ENCODE results near the gene CRELD1.

The CRELD1 gene

DNA sequence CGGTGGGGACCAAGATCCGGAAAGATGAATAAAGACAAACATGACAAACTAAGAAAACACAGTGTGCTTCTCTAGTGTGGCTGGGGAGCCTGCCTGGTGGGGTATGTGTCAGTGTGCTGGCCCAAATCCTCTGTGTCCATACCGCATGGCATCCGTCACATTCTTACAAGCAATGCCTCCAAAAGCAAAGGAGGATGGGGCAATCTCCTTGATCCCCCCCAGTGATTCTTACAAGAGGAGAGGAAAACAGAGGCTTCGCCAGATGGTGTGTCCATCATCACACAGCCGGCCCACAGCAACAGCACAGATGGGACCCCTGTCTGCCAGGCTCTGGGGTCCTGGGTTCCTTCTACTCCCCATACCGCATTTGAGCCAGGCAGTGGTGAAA, 17.3 kb upstream of the CRELD1 start:
- TF ChIP-seq GATA2 (IDR thresholded peaks at IDR 0.05; ENCODE audit: low read depth, low read length): no peak
- TF ChIP-seq GATA3 (IDR thresholded peaks at IDR 0.05; ENCODE audit: low read depth, low read length): no peak

DNA sequence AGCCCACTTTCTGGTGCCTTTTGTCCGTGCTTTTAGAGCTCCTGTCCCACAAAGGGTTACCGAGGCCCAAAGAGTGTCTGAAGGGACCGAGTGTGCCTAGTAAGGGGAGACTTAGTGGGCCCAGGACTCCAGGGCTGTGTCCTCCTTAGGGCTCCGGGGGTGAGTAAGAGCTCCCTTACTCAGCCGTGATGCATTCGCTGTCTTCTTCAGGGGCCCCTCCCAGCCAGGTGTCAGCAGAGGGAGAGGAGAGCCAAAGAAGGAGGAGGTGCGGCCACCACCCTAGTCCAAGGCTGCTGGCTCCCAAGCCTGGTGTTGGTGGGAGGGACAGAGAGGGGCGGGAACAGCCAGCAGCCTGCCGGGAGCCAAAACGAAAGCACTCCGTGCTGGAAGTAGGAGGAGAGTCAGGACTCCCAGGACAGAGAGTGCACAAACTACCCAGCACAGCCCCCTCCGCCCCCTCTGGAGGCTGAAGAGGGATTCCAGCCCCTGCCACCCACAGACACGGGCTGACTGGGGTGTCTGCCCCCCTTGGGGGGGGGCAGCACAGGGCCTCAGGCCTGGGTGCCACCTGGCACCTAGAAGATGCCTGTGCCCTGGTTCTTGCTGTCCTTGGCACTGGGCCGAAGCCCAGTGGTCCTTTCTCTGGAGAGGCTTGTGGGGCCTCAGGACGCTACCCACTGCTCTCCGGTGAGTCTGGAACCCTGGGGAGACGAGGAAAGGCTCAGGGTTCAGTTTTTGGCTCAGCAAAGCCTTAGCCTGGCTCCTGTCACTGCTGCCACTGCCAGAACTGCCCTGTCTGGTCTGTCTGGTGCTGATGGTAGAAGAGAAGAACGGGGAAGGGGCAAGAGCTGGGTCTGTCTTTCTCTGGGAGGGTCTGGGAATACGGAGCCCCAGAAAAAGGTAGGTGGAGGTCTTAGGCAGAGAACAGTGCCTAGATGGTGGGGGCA, 16.6 kb upstream of the CRELD1 start, which contains the start of gene IL17RC:
Gene IL17RC, plus strand, starts transcription at position 365 of the 947 bp plus-strand sequence. Its CDS starts 218 bp downstream, at position 583.
- TF ChIP-seq GATA3 (IDR thresholded peaks at IDR 0.05; ENCODE audit: low read depth, low read length) (no peak), GATA2 (IDR thresholded peaks at IDR 0.05; ENCODE audit: low read depth, low read length) (no peak)

DNA sequence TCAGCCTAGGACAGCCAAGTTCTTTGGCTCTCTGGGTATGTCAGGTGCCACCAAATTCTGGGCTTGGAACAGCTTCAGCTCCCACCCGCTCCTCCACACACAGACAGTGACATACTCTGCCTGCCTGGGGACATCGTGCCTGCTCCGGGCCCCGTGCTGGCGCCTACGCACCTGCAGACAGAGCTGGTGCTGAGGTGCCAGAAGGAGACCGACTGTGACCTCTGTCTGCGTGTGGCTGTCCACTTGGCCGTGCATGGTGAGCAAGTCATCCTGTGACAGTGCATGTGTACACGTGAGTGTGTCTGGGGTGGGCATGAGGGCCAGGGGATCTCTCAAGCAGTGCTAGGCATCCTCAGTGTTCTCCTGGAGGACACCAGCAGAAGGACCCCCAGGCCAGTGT, 15.8 kb upstream of the CRELD1 start:
- TF ChIP-seq GATA2 (IDR thresholded peaks at IDR 0.05; ENCODE audit: low read depth, low read length) (no peak), GATA3 (IDR thresholded peaks at IDR 0.05; ENCODE audit: low read depth, low read length) (no peak)

DNA sequence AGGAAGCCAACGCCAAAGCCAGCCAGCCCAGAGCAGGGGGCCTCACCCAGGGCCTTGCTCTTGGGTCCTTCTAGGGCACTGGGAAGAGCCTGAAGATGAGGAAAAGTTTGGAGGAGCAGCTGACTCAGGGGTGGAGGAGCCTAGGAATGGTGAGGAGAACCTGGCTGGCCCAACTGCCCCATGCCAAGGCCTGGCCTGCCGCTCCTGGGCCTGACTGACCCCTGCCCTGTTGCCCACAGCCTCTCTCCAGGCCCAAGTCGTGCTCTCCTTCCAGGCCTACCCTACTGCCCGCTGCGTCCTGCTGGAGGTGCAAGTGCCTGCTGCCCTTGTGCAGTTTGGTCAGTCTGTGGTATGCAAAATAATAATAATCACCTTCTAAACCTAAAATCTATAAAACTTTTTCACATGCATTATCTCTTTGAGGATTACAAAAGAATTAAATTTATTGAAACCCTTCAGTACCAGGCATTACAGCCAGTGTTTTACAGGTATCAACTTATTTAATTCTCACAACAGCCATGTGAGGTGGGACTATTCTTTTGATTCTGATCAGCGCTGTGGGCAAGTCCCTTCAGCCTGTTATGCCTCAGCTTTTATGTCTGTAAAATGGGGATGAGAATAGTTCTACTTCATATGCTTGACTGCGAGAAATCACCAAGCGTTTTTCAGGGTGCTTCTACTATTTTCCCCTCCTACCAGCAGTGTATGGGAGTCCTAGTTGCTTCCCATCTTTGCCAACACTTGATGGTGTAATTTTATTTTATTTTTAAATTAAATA, 15.2 kb upstream of the CRELD1 start:
- no peak for TF ChIP-seq GATA3 (IDR thresholded peaks at IDR 0.05; ENCODE audit: low read depth, low read length)
- TF ChIP-seq GATA2 (IDR thresholded peaks at IDR 0.05; ENCODE audit: low read depth, low read length): no peak

DNA sequence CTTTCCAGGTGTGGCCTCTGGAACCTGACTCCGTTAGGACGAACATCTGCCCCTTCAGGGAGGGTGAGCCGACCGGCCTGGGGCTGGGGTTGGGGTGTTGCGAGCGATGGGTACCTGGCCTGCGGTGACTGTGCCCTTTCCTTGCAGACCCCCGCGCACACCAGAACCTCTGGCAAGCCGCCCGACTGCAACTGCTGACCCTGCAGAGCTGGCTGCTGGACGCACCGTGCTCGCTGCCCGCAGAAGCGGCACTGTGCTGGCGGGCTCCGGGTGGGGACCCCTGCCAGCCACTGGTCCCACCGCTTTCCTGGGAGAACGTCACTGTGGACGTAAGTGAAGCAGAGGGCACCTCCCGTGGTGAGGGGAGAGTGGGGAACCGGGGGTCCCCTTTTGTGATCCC, 5.5 kb upstream of the CRELD1 start:
- no peak for TF ChIP-seq GATA3 (IDR thresholded peaks at IDR 0.05; ENCODE audit: low read depth, low read length)
- no peak for TF ChIP-seq GATA2 (IDR thresholded peaks at IDR 0.05; ENCODE audit: low read depth, low read length)

DNA sequence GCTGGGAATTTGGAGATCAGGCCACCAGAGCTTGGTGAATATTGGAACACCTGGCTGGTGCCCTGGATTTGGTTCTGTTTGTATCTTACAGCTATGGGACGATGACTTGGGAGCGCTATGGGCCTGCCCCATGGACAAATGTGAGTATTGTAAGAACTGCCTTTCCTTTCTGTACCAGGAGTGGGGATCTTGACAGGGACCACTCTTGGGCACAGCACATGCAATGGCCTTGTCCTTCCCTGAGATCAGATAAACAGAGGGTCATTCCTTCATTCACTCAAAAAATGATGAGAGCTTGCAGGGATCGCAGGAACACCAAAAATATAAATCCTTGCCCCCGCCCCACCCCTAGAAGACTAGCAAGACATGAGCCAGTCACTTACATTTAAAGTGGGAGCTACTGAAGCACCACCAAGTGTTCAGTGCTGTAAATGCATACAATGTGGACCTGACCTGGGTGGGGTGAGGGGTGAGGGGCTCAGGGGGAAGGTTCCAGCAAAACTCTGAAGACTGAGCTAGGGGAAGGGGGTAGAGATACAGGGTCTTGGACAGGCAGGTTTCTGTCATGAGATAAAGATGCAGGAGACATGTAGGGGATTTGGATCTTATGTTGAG, 2.7 kb upstream of the CRELD1 start:
- no peak for TF ChIP-seq GATA3 (IDR thresholded peaks at IDR 0.05; ENCODE audit: low read depth, low read length)
- no peak for TF ChIP-seq GATA2 (IDR thresholded peaks at IDR 0.05; ENCODE audit: low read depth, low read length)

DNA sequence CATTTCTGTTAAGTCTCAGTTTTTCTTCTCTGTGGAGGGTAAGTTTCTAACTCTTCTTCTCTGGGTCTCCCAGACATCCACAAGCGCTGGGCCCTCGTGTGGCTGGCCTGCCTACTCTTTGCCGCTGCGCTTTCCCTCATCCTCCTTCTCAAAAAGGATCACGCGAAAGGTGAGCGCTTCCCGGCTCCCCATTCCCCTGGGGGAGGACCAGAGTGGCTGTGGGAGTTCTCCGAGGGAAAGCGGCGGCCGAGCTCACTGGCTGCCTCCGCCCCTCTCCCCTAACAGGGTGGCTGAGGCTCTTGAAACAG, 1.1 kb upstream of the CRELD1 start:
- no peak for TF ChIP-seq GATA3 (IDR thresholded peaks at IDR 0.05; ENCODE audit: low read depth, low read length)
- no peak for TF ChIP-seq GATA2 (IDR thresholded peaks at IDR 0.05; ENCODE audit: low read depth, low read length)

DNA sequence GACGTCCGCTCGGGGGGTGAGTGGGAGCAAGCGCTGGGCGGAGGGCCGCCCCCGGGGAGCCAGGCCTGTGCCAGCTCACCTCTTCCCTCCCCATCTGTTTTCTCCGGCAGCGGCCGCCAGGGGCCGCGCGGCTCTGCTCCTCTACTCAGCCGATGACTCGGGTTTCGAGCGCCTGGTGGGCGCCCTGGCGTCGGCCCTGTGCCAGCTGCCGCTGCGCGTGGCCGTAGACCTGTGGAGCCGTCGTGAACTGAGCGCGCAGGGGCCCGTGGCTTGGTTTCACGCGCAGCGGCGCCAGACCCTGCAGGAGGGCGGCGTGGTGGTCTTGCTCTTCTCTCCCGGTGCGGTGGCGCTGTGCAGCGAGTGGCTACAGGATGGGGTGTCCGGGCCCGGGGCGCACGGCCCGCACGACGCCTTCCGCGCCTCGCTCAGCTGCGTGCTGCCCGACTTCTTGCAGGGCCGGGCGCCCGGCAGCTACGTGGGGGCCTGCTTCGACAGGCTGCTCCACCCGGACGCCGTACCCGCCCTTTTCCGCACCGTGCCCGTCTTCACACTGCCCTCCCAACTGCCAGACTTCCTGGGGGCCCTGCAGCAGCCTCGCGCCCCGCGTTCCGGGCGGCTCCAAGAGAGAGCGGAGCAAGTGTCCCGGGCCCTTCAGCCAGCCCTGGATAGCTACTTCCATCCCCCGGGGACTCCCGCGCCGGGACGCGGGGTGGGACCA, 632 bp upstream of the CRELD1 start:
- no peak for TF ChIP-seq GATA3 (IDR thresholded peaks at IDR 0.05; ENCODE audit: low read depth, low read length)
- TF ChIP-seq GATA2 (IDR thresholded peaks at IDR 0.05; ENCODE audit: low read depth, low read length): no peak

DNA sequence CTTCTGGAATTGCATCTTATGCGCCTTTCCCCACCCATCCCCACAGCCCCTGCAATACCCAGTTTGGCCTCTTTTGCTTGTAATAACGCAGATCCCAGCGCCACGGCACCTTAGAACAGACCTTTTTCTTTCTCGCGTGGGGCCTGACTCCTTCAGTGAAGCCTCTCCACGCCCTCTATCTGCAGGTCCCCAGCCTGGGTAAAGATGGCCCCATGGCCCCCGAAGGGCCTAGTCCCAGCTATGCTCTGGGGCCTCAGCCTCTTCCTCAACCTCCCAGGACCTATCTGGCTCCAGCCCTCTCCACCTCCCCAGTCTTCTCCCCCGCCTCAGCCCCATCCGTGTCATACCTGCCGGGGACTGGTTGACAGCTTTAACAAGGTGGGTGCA, 594 bp downstream of the CRELD1 start:
- TF ChIP-seq GATA2 (IDR thresholded peaks at IDR 0.05; ENCODE audit: low read depth, low read length): no peak
- TF ChIP-seq GATA3 (IDR thresholded peaks at IDR 0.05; ENCODE audit: low read depth, low read length): no peak

DNA sequence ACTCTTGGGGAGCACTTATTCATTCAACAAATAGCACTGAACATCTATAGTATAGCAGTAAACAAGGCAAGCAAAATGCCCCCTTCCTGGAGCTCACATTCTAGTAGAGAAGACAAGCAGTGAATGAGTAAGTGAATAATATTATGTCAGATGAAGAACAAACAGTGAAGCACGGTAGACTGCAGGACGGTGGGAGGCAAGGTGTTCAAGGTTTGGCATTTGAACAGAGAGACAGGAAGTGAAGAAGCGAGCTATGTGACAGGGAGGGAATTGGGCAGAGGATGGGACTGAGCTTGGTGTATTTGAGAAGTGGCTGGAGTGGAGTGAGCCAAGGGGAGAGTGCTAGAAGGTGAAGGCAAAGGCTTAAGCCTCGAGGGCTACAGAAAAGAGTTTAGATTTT, 1.4 kb downstream of the CRELD1 start:
- TF ChIP-seq GATA3 (IDR thresholded peaks at IDR 0.05; ENCODE audit: low read depth, low read length): no peak
- no peak for TF ChIP-seq GATA2 (IDR thresholded peaks at IDR 0.05; ENCODE audit: low read depth, low read length)

DNA sequence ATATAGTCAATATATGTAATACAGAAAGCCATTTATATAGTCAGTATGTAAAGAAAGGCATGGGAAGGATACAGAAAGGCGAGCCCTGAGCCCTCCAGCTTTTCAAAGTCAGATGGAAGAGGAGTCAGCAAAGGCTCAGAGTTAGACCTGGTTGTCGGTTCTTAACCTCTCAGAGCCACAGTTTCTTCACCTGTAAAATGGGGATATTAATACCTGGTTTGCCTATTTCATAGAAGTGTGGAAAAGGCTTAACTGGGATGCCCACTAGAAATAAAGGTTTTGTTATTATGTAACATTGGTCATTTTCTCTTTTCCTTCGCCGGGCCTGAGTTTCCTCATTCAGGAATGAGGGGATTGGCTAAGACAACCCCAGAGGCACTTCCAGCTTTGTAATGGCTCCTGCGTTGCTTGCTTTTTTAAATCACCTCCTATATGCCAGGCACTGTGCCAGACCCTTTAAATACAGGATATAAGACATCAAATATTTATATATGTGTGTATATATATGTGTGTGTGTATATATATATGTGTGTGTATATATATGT, 2.4 kb downstream of the CRELD1 start:
- TF ChIP-seq GATA2 (IDR thresholded peaks at IDR 0.05; ENCODE audit: low read depth, low read length) (no peak), GATA3 (IDR thresholded peaks at IDR 0.05; ENCODE audit: low read depth, low read length) (no peak)

DNA sequence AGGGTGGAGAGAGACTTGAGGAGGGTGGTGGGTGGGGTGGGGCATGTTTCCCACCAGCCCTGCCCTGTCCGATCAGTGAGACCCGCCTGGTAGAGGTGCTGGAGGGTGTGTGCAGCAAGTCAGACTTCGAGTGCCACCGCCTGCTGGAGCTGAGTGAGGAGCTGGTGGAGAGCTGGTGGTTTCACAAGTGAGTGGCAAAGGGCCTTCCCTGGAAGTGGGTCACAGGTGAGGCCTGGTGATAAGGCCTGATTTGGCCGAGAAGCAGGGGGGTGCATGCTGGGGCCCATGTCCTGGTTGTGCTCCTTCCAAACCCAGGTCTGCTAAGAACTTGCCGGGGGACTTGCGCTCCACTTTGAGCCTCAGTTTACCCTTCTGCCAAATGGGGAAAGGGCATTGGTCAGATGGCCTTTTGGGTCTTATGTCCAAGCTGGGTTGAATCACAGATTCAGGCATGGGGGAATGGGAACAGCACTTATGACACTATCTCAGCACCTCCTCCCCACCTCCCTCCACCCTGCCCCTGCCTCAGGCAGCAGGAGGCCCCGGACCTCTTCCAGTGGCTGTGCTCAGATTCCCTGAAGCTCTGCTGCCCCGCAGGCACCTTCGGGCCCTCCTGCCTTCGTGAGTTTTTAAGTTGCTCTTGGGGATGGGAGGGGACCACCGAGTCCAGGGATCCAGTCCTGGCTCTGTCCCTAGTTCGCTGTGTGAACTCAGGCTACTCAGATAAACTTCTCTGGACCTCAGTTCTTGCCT, 4.0 kb downstream of the CRELD1 start:
- TF ChIP-seq GATA3 (IDR thresholded peaks at IDR 0.05; ENCODE audit: low read depth, low read length) (no peak), GATA2 (IDR thresholded peaks at IDR 0.05; ENCODE audit: low read depth, low read length) (no peak)

DNA sequence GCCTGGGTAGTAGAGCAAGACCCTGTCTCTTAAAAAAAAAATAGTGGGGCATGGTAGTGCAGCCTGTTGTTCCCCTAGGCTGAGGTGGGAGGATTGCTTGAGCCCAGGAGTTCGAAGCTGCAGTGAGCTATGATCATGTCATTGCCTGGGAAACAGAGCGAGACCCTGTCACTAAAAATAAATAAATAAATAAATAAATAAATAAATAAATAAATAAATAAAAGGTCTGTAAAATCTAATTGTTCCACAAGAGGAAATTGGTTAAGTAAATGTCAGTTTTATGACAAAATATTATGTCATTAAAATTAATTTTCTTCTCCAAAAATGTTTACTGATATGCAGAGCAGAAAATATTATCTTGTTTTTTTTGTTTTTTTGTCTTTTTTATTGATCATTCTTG, 5.3 kb downstream of the CRELD1 start:
- TF ChIP-seq GATA3 (IDR thresholded peaks at IDR 0.05; ENCODE audit: low read depth, low read length): no peak
- no peak for TF ChIP-seq GATA2 (IDR thresholded peaks at IDR 0.05; ENCODE audit: low read depth, low read length)
